Activated CD8-positive, alpha-beta memory T cell treated with anti-CD3 and anti-CD28 coated beads for 36 hours (primary cell): ENCODE measurements around the gene HSF2BP. TPM values are rescaled to one million over a fixed set of nuclear protein-coding genes. Genes with fewer than 3 reads are reported as not detected.
"Not testable (repeated sequence)": the region's sequence is repeated elsewhere in the genome, so short reads cannot be mapped to it uniquely, and the experiment has no call there.

ENCODE experiments used
- CTCF ChIA-PET: fragments of 350-600 bp; sonication (Branson Sonifier 250); formaldehyde crosslinking; loops from one replicate; lab custom pipeline; 2021; ENCODE audit warnings: antibody characterized with exemption; lab: Charles Lee
- POLR2A ChIA-PET: fragments of 350-600 bp; sonication (Branson Sonifier 250); formaldehyde crosslinking; loops from one replicate; lab custom pipeline; 2021; ENCODE audit warnings: antibody characterized with exemption; lab: Charles Lee
- total RNA-seq, 2 experiments: library from RNA; stranded (reverse); gene quantifications; one replicate each; pipeline ENCODE4 v1.2.3, GENCODE V29; 2021

HSF2BP gene
- total RNA-seq, 2 experiments from 2014 or later: 0.63 to 1.4 TPM

DNA sequence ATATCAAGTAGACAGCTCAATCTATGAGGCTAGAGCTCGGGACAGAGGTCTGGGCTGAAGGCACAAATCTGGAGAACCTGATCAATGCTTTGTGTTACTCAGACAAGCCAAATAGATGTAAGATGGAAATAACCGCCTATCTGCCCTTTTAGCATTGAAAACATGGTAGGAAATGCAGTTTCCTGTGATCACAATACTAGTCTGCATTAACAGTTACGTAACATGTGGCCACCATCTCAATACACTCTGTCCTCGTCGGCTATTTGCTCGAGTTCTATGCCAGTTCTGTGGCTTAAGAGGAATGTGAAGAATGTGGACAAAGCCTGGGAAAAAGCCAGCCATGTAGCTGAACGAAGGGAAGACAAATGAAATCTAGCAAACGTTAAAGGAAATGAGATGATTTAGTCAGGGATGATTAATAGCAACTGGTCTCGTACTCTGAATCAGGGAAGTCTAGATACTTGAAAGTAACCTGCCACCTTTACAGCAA, 73.3 kb downstream of the HSF2BP start:
- ChIA-PET CTCF (no interaction called here), POLR2A (no interaction called here)

- ChIA-PET CTCF (no interaction called here), POLR2A (no interaction called here)
These were observed 73.8 kb downstream of the HSF2BP start for GRCh38 chr21:43585514-43585913.

DNA sequence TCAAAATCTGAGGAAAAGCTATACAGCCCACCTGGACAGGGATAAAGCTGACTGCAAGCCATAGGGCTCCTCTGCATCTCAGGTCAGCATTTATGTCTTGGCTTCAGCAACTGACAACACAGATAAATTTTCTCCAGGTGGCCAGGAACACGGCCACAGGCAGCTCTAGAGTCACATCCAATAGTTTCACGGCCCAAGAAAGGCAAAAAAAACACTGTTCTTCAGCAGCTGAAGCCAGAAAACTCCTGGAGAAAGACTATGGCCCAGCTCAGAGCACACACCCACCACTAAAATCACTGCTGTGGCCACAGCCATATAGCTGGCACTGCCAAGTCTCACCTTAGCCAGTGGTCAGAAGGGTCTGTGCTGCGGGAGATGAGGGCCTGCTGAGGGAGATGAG, 77.8 kb downstream of the HSF2BP start:
- CTCF ChIA-PET: no interaction called here
- POLR2A ChIA-PET: no interaction called here

GRCh38 chr21:43578677-43579303, 80.5 kb downstream of the HSF2BP start:
- ChIA-PET CTCF (no interaction called here), POLR2A (no interaction called here)

GRCh38 chr21:43575473-43575844, 83.8 kb downstream of the HSF2BP start:
- CTCF ChIA-PET: no interaction called here
- POLR2A ChIA-PET: no interaction called here

DNA sequence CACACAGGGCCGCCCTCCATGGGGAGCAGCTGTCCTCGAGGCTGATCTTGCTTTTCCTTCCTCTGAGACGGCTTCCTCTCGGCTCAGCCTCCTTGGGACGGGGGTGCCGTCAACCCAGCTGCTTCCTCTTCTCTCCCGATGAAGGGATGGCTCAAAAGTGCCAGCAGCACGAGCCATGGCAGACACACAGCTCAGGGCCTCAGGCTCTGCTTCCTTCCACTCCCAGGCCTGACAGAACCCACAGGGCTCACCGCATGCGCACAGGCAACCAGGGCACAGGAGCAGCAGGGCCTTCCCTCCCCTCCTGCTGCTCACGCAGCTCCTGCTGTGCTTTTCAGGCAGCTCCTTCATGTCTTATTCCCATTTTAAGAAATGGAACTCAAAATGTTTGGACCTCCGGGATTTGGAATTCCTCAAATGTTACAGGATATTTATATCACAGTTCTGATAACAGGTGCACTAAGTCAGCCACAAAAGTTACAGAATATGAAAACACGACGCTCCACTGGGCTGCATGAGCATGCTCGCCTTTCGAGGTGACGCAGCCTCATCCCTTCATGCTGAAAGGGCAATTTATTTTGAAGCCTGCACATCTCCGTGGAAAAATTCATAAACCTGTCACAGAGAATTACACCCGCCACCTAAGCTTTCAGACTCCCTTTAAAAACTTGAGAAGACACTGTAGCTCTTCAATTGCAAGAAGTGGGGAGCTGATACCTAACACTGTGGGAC, 84.4 kb downstream of the HSF2BP start:
- ChIA-PET CTCF (no interaction called here), POLR2A (no interaction called here)

DNA sequence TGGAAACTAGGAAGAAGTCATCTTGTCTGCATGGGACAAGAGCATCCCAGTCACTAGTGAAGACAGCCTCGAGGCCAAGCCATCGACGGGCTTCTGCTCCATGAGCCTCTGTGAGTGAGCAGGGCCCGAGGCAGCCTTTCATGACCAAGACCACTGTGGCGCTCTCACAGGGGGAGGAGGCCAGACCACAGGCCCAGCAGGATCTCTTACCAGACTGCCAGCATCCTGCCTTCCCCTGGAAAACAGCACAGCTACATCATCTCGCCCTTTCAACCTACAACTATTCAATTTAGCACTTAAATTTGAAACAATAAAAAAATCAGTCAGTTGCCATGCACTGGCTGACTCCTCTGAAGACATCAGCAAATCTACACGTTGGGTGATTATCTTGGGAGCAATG, 85.4 kb downstream of the HSF2BP start:
- POLR2A ChIA-PET: no interaction called here
- CTCF ChIA-PET: no interaction called here

DNA sequence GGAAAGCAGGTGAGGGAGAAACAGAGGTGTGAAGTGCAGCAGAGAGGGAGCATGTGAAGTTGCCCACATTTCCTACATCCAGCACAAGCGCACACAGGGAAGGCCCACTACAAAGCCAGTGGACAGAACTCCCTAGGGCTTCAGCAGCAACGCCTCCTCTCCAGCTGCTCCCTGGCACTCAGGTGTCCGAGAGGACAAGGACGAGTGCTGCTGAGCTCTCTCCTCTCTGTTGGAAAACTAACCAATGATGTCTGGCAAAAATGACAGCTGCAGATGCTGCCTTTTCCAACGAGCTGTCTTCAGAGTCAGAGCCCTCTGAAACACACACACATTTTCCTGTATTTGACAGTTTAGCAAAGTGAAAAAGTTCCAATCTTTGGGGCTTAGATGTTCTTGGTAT, 86.8 kb downstream of the HSF2BP start:
- POLR2A ChIA-PET: no interaction called here
- CTCF ChIA-PET: no interaction called here

DNA sequence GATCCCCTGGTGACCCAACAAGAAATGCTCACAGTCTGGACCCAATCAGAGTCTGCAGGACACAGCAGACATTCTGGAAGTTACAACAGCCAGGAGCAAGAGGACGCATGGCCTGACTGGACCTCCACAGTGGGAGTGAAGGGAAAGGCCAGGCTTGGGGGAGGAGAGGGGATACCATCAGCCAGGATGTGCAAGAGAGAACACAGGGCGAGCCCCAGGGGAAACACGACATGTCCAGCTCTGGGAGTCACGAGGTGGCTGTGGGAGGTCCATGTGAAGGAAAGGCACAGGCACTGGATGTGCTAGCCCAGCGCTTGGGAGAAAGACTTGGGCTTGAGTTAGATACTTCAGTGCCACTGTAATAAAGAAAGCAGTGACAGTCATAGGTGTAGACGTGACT, 87.3 kb downstream of the HSF2BP start:
- POLR2A ChIA-PET: no interaction called here
- CTCF ChIA-PET: no interaction called here

- CTCF ChIA-PET, POLR2A ChIA-PET: not testable (repeated sequence)
These were observed 89.1 kb downstream of the HSF2BP start for GRCh38 chr21:43570195-43570594.

DNA sequence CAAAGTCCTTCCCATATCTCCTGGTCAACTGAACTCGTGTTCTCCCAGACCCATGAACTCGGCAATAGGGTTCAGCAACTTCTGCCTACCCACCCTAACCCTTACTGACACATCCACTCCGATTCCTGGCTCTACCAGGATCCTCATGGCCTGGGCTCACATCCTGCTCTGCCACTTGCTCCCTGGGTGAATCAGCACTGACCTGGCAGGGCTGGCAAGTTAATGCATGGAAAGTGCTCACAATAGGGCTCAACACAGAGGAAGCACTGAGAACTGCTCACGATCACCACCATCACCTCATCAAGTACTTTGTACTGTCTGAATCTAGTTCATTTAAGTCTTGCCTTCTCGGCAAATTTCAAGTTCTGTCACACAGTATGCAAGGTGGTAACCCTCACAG, 96.8 kb downstream of the HSF2BP start:
- CTCF ChIA-PET, POLR2A ChIA-PET: not testable (repeated sequence)

DNA sequence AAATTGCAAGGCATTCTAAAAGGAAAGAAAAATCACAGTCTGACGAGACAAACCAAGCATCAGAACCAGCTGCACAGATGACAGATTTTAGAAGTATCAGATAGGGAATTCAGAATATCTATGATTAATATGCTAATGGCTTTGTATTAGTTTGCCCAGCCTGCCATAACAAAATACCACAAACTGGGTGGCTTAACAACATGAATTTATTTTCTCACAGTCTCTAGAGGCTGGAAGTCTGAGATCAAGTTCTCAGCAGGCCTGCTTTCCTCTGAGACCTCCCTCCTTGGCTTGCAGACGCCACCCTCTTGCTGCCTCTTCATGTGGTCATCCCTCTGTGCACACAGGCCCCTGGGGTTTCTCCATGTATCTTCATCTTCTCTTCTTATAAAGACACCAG, 118.7 kb downstream of the HSF2BP start:
- POLR2A ChIA-PET, CTCF ChIA-PET: not testable (repeated sequence)

DNA sequence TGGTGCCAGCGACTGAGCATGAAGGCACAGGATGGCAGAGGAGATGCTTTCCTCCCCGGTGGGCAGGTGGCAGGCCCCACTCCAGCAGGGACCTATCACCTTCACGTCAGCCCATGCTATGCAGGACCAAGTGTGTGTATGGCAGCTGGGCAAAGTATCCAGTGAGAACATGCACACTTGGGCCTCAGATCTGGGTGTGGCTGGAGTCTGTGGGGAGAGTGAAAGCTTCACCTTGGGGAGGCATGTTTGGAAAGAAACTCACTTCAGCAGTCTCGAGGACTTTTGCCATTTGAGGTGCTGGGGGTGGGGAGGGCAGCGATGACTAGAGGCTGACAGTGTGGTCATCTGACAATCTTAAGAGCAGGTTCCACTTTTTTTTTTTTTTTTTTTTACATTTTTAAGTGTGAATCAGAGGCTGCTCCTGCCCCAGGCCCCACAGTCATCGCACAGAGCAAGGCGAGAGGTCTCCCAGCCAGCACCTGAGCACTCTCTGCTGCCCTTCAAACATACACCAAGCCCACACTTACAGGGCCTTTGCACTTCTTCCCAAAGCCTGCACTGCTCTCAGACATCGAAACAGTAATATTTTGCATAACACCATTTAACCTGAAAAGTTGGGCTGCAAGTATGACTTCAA, 136.7 kb downstream of the HSF2BP start:
- POLR2A ChIA-PET, CTCF ChIA-PET: not testable (repeated sequence)

DNA sequence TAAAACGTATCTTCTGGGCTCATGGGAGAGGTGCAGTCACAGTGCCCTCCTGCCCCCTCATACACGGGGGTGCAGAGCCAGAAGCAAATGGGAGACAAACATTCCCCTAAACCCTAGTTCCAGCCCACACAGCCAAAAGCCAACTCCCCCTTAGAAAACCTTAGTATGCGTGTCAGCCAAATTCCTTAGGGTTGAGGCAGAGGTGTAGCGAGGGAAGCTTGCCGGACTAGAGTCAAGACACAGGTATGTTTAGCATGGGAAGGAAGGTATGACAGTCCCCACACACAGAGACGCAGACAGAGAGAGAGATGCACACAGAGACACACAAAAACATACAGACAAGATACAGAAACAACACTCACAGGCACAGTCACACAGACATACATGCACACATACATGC, 141.6 kb downstream of the HSF2BP start:
- POLR2A ChIA-PET, CTCF ChIA-PET: not testable (repeated sequence)

DNA sequence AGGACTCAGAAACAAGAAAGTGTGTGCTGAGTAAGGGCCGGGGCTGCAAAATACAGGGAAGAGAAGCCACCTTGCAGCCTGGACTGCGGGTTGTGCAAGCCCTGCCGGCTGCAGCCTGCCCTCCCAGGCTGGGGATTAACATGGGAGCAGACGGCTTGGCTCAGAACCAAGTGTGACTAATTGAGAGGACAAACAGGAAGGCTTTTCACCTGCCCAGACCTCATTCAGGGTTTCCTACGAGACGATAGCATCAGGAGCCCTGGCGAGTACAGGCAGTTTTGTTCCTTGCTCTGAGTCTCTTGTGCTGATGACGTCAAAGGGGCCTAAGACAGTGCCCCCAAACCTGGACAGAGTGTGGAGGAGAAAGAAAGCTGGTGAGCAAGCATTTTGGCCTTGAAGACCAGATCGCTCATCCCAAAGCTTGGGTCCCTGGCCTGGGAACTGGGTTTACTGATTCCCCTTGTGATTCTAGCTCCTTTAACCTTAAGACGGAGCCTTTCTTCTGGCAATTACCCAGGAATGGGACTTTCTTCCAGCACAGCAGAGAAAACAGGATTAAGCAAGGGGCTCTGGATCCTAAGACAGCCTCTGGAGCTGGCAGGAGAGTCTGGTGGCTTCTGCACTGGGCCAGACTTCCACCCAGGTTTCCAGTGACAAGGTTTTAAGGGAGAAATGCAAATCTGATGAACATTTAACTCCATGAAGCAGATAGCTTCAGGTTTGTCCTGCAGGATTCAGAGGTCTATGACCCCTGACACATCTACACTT, 142.2 kb downstream of the HSF2BP start:
- POLR2A ChIA-PET: not testable (repeated sequence)

DNA sequence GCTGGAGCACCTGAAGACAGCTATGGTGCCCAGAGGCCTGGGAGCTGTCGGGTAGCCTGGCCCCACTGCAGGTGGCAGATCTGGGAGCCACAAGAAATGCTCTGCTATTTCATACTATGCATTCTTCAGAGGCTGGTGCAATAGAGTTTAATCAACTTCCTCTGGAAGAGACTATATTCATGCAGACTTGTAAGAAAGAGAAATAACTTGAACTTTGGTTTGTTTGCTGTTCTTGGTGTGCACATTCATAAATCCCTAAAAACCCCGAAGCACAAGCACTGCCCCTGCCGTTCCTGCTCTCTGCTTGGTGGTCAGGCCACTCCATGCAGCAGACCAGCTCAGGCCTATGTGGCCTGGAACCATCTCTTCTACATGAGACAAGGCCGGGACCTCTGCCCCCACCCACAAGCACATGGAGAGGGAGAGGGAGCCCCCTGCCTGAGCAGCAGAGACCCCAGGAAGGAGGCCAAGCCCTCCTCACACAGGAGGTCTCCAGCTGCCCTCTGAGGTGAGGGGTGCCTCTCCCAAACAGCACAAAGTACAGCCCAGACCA, 142.9 kb downstream of the HSF2BP start:
- POLR2A ChIA-PET: not testable (repeated sequence)

More for the DNA sequence above, 142.2 kb downstream of the HSF2BP start:
- CTCF ChIA-PET: not testable (repeated sequence)

GRCh38 chr21:43514834-43515233, 144.5 kb downstream of the HSF2BP start:
- CTCF ChIA-PET, POLR2A ChIA-PET: not testable (repeated sequence)

More for the DNA sequence above, 142.9 kb downstream of the HSF2BP start:
- CTCF ChIA-PET: not testable (repeated sequence)

- POLR2A ChIA-PET: not testable (repeated sequence)
These were observed 146.3 kb downstream of the HSF2BP start for GRCh38 chr21:43513023-43513422.

GRCh38 chr21:43511209-43511608, 148.1 kb downstream of the HSF2BP start:
- POLR2A ChIA-PET, CTCF ChIA-PET: not testable (repeated sequence)

More at GRCh38 chr21:43513023-43513422, 146.3 kb downstream of the HSF2BP start:
- CTCF ChIA-PET: not testable (repeated sequence)

DNA sequence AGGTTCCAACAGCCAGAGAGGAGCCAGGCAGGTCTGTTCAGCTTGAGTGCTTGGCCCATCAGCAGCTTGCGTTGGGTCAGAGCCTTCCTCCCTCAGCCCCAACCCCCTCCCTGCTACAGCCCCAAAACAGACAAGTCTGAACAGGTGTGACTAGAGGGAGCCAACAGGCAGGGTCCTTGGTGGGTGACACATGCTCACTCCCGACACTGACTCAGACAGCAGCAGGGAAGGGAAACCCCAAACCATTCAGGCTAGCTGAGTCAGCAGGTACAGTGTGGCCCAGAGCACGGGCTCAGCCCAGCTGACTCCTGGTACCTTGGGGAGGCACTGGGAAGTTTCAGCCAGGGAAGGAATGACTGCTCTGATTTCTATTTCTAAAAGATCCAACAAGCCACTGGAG, 148.6 kb downstream of the HSF2BP start:
- CTCF ChIA-PET, POLR2A ChIA-PET: not testable (repeated sequence)
